Sigmoid colon (tissue), 7 donors: Measurements from ENCODE around the gene DMAC2. TPM values are rescaled to one million over a fixed set of nuclear protein-coding genes. Genes with fewer than 3 reads are reported as not detected.

Source experiments
- DNase-seq: peaks from one replicate; pipeline ENCODE4 v3.0.0-alpha.2; 2019
- H3K27ac ChIP-seq, 4 donors: fragments of 200-600 bp; sonication (generic); one replicate each; pipeline ENCODE4 v1.5.1; 2016 to 2019; ENCODE audit warnings: mild to moderate bottlenecking in 1 of 4
- H3K27me3 ChIP-seq, 3 donors: fragments of 200-600 bp; sonication (generic); one replicate each; pipeline ENCODE4 v1.5.1; 2019; ENCODE audit warnings: mild to moderate bottlenecking in 1 of 3
- H3K36me3 ChIP-seq, 4 donors: fragments of 200-600 bp; sonication (generic); one replicate each; pipeline ENCODE4 v1.5.1; 2016 to 2019
- H3K4me1 ChIP-seq, 4 donors: fragments of 200-600 bp; sonication (generic); one replicate each; pipeline ENCODE4 v1.5.1; 2017 to 2019
- H3K4me3 ChIP-seq, 4 donors: fragments of 200-600 bp; sonication (generic); one replicate each; pipeline ENCODE4 v1.5.1; 2017 to 2019; ENCODE audit warnings: mild to moderate bottlenecking in 2 of 4, moderate library complexity in 1 of 4
- H3K9me3 ChIP-seq, 4 donors: fragments of 200-600 bp in 3 of 4; sonication (generic) in 3 of 4; one replicate each; pipeline versions ENCODE4 v1.5.1 to v1.6.1; 2013 to 2019
- EP300 ChIP-seq, 4 donors: sonication (generic); formaldehyde crosslinking; IDR thresholded peaks; one replicate each; pipeline ENCODE4 v1.6.1; 2017; ENCODE audit warnings: antibody characterized with exemption in 4 of 4
- POLR2A ChIP-seq, 2 donors: fragments of 450-650 bp; IDR thresholded peaks; one replicate each; pipeline ENCODE4 v1.6.1; 2016; ENCODE audit warnings: antibody characterized with exemption in 2 of 2, mild to moderate bottlenecking in 2 of 2, moderate library complexity in 2 of 2
- POLR2AphosphoS5 ChIP-seq, 4 donors: sonication (generic); formaldehyde crosslinking; IDR thresholded peaks; one replicate each; pipeline ENCODE4 v1.6.1; 2017; ENCODE audit warnings: antibody characterized with exemption in 4 of 4
- WGBS, 2 donors: extraction: QIAGEN DNeasy Blood & Tissue Kit; methylation state at CpG; one replicate each; pipeline ENCODE4 v1.1.7; 2013; 5-methylcytosine and 5-hydroxymethylcytosine counted together
- intact Hi-C: fragments of 100-400 bp; cut with DNase I; formaldehyde crosslinking; loops from one replicate; pipeline ENCODE4 v1.15.1; 2023
- polyA plus RNA-seq, 3 donors: library from polyadenylated mRNA; stranded (reverse); fragments of 200-250 nt; gene quantifications; one replicate each; pipeline ENCODE4 v1.2.3, GENCODE V29; 2013
- total RNA-seq, 4 donors: library from RNA; depleted of rRNA; stranded (reverse); fragments of >200 nt; gene quantifications; one replicate each; pipeline ENCODE4 v1.1.0, GENCODE V29; 2016
- TF ChIP-seq, protein P1 (sequence below), 4 experiments: fragments of 450-650 bp in 3 of 4; fragments of 200-600 bp in 1 of 4; IDR thresholded peaks; one replicate each; pipeline ENCODE4 v1.5.1; 2016 to 2019; ENCODE audit warnings: antibody characterized with exemption in 4 of 4, mild to moderate bottlenecking in 3 of 4, moderate library complexity in 2 of 4
- donor health status: healthy with polysubstance abuse.
- donor health status: Bipolar disorder and iron deficiency.
- donor health status: healthy.

The DMAC2 gene
- total and polyA plus RNA-seq, 7 donors: 33.9 to 58.0 (median 41.3) TPM

DNA sequence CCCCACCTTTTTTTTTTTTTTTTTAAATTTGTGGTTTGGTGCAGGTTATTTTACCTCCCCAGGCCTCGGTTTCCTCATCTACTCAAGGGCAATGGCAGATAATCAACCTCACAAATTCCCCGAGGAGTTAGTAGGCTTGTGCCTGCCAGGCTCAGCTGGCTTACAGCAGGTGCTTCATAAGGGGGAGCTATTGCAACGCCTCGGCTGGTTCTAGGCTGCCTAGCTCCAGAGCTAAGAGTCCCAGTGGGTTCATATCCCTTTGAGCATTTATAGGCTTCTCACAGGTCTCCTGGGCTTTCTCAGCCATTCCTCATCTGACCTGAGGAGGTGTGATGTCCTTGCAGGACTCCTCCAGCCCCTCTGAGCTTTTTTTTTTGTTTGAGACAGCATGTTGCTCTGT, 31.5 kb downstream of the DMAC2 start:
- WGBS, 2 donors: 40 to 70% methylated on average over 4 of the region's 4 CpGs
- intact Hi-C loops: no loop called here
- Histone ChIP-seq H3K4me1 (peaks cover 0 to 24% (median 19%) of the 10 kb centered on the region in 4 donors), H3K9me3 (no peaks in the 10 kb centered on the region), H3K4me3 (no peak overlapping the region), H3K27me3 (no peaks in the 10 kb centered on the region), H3K36me3 (peaks cover 2 to 34% (median 14%) of the 10 kb centered on the region in 4 donors), H3K27ac (no peak overlapping the region)
- TF ChIP-seq, protein P1, sequence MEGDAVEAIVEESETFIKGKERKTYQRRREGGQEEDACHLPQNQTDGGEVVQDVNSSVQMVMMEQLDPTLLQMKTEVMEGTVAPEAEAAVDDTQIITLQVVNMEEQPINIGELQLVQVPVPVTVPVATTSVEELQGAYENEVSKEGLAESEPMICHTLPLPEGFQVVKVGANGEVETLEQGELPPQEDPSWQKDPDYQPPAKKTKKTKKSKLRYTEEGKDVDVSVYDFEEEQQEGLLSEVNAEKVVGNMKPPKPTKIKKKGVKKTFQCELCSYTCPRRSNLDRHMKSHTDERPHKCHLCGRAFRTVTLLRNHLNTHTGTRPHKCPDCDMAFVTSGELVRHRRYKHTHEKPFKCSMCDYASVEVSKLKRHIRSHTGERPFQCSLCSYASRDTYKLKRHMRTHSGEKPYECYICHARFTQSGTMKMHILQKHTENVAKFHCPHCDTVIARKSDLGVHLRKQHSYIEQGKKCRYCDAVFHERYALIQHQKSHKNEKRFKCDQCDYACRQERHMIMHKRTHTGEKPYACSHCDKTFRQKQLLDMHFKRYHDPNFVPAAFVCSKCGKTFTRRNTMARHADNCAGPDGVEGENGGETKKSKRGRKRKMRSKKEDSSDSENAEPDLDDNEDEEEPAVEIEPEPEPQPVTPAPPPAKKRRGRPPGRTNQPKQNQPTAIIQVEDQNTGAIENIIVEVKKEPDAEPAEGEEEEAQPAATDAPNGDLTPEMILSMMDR (IDR thresholded peaks at IDR 0.05): no peak
- TF ChIP-seq POLR2A (IDR thresholded peaks at IDR 0.05): no peak
- TF ChIP-seq EP300 (IDR thresholded peaks at IDR 0.05): no peak
- TF ChIP-seq POLR2AphosphoS5 (IDR thresholded peaks at IDR 0.05): no peak
- no peak for DNase-seq

DNA sequence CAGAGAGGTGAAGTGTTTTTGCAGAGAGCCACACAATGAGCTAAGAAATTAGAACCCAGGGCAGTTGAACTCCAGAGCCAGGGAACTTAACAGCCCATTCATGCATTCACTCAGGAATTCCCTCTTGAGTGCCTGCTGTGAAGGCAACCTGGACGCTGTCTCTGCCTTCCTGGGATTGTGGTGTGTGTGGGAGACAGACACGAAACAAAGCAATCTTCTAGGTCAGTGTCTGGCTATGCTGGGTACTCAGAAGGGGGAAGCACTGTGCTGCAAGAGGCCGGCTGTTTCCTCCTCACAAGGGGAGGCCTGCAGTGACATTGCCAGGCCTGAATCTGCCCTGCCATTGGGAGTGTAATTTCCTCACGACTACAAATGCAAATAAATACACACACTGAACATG, 32.4 kb downstream of the DMAC2 start:
- no peaks in the 10 kb centered on the region for H3K27me3 ChIP-seq
- TF ChIP-seq EP300 (IDR thresholded peaks at IDR 0.05) (no peak), POLR2A (IDR thresholded peaks at IDR 0.05) (no peak), POLR2AphosphoS5 (IDR thresholded peaks at IDR 0.05) (no peak)
- TF ChIP-seq, protein P1 (IDR thresholded peaks at IDR 0.05): no peak
- peaks cover 0 to 24% (median 21%) of the 10 kb centered on the region in 4 donors for H3K4me1 ChIP-seq
- no peak overlapping the region for H3K27ac ChIP-seq
- 49 to 75% methylated on average over 4 of the region's 4 CpGs for WGBS, 2 donors
- no peak overlapping the region for H3K4me3 ChIP-seq
- H3K36me3 ChIP-seq: peaks cover 0 to 31% (median 11%) of the 10 kb centered on the region in 4 donors
- intact Hi-C loops: no loop called here
- no peak for DNase-seq
- no peaks in the 10 kb centered on the region for H3K9me3 ChIP-seq

DNA sequence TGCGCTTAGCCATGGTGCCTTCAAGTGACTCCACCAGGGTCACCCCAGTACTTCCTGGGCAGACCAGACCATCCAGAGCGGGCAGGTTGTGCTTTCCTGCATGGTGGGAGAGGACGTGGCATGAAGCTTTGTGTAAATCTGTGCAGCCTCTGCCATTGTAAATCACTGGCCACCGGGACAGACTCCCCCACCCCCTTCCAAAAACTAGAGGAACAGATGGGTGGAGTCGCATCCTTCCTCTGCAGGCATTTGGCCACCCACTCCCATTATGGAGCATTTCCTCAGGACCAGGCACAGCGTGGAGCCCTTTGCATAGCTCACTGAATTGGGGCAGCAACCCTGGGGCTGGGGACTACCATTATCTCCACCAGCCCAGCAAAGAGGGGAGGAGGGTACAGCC, 33.9 kb downstream of the DMAC2 start:
- Histone ChIP-seq H3K4me3 (no peak overlapping the region), H3K9me3 (no peaks in the 10 kb centered on the region), H3K27ac (peak overlapping the region in 1 of 4 donors; percentile 20), H3K4me1 (peaks cover 0 to 24% (median 17%) of the 10 kb centered on the region in 4 donors), H3K27me3 (no peaks in the 10 kb centered on the region), H3K36me3 (peaks cover 0 to 20% (median 5%) of the 10 kb centered on the region in 4 donors)
- intact Hi-C loops: no loop called here
- DNase-seq: no peak
- no peak for TF ChIP-seq EP300 (IDR thresholded peaks at IDR 0.05)
- TF ChIP-seq POLR2AphosphoS5 (IDR thresholded peaks at IDR 0.05): no peak
- TF ChIP-seq POLR2A (IDR thresholded peaks at IDR 0.05): no peak
- TF ChIP-seq, protein P1 (IDR thresholded peaks at IDR 0.05): no peak
- 87% methylated on average over 6 of the region's 6 CpGs for WGBS, 2 donors

DNA sequence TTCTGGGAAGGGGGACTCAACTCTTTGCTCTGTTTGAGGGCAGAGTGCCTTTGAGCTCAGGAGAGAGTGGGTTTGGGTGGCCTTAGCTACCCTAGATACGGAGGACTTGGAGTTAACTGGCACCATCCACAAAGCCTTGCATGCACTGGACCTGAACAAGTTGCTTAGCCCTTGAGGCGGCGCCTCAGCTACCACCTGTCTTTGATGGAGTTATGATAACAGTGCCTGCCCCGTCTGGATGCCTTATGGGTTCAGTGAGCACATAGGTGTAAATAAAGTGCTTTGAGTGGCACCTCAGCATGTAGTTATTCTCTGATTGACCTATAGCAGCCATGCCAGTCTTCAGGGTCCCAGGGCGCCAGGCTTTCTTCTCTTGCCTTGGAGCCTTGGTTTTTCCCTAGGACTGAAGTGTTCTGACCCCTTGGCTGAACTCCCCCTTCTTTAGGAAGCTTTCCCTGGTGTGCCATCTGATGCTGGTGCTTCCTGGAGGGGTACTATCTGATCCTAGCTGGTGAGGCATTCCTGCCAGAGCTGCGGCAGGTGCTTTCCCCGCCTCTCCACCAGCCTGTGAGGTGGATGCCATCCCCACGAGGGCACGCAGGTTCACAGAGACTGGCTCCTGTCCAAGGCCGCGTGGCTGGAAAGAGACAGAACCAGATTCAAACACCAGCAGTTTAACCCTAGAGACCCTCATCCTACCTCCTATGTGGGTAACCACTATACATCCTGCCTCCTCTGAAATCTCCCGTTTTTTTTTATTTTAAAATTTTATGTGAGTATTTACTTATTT, 36.3 kb downstream of the DMAC2 start:
- no peak for DNase-seq

More for the DNA sequence above, 36.3 kb downstream of the DMAC2 start:
- Histone ChIP-seq H3K27ac (no peak overlapping the region), H3K27me3 (no peaks in the 10 kb centered on the region), H3K9me3 (no peaks in the 10 kb centered on the region), H3K4me3 (no peak overlapping the region), H3K36me3 (peaks cover 0 to 14% (median 0%) of the 10 kb centered on the region in 4 donors), H3K4me1 (peaks cover 0 to 20% (median 12%) of the 10 kb centered on the region in 4 donors)
- intact Hi-C loops: no loop called here
- WGBS, 2 donors: 61 to 64% methylated on average over 12 of the region's 12 CpGs
- TF ChIP-seq, protein P1 (IDR thresholded peaks at IDR 0.05): no peak
- no peak for TF ChIP-seq POLR2A (IDR thresholded peaks at IDR 0.05)
